Progenitor cell of endocrine pancreas (in vitro differentiated cells): ENCODE measurements around the gene TMEM207. TPM values are rescaled to one million over a fixed set of nuclear protein-coding genes. Genes with fewer than 3 reads are reported as not detected.
A peak's percentile ranks its signal among the peaks of the same experiment; 100 is the strongest.

ENCODE experiments used
- DNase-seq: peaks from one replicate; pipeline ENCODE4 v3.0.0; 2021; ENCODE audit warnings: low spot score; ENCODE audit not compliant: unreplicated experiment
- H3K27ac Mint-ChIP-seq: 2 replicates; pipeline ENCODE4 v1.8.0; 2021; ENCODE audit warnings: mild to moderate bottlenecking, moderate library complexity, mixed read lengths
- H3K27me3 Mint-ChIP-seq: 2 replicates; pipeline ENCODE4 v1.8.0; 2021; ENCODE audit warnings: mixed read lengths
- H3K36me3 Mint-ChIP-seq: 2 replicates; pipeline ENCODE4 v1.8.0; 2022; ENCODE audit warnings: mixed read lengths; ENCODE audit not compliant: insufficient read depth
- H3K4me1 Mint-ChIP-seq: 2 replicates; pipeline ENCODE4 v1.8.0; 2021; ENCODE audit warnings: low read depth, mixed read lengths
- H3K4me3 Mint-ChIP-seq: 2 replicates; pipeline ENCODE4 v1.8.0; 2021; ENCODE audit warnings: low read depth, mild to moderate bottlenecking, moderate library complexity, mixed read lengths
- H3K9me3 Mint-ChIP-seq: 2 replicates; pipeline ENCODE4 v1.8.0; 2021; ENCODE audit warnings: low read depth, mixed read lengths
- total RNA-seq: library from RNA; stranded (reverse); gene quantifications from 2 replicates; pipeline ENCODE4 v1.2.1, GENCODE V29; 2021
- TF ChIP-seq, protein P1 (sequence below): fragments of 200-600 bp; sonication (generic); IDR thresholded peaks from one replicate; pipeline ENCODE4 v1.5.0; 2021; ENCODE audit warnings: antibody characterized with exemption, mild to moderate bottlenecking; ENCODE audit not compliant: unreplicated experiment

TMEM207 gene
- total RNA-seq, 1 donor from 2014 or later: not detected

DNA sequence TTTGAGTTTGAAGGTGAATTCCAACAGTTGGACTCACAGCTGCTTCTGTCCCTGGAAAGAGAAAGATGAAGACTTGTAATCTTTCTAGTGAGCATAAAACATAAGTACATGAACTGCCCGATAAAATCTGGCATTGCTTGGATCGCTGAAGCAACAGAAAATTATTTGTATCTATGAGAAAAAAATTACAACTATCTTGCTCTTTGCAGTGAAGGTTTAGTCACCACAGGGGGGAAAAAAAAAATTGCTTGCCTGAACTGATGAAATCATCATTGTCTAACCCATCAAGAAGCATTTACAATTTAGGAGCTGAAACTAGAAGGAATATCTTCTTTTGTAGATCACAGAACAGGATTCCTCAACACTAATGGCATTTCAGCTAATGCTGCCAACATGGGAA lies 20.0 kb downstream of the TMEM207 start:
- TF ChIP-seq, protein P1, sequence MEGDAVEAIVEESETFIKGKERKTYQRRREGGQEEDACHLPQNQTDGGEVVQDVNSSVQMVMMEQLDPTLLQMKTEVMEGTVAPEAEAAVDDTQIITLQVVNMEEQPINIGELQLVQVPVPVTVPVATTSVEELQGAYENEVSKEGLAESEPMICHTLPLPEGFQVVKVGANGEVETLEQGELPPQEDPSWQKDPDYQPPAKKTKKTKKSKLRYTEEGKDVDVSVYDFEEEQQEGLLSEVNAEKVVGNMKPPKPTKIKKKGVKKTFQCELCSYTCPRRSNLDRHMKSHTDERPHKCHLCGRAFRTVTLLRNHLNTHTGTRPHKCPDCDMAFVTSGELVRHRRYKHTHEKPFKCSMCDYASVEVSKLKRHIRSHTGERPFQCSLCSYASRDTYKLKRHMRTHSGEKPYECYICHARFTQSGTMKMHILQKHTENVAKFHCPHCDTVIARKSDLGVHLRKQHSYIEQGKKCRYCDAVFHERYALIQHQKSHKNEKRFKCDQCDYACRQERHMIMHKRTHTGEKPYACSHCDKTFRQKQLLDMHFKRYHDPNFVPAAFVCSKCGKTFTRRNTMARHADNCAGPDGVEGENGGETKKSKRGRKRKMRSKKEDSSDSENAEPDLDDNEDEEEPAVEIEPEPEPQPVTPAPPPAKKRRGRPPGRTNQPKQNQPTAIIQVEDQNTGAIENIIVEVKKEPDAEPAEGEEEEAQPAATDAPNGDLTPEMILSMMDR: no peak
- H3K4me1 Mint-ChIP-seq: peaks cover 4% of the 10 kb centered on the region

DNA sequence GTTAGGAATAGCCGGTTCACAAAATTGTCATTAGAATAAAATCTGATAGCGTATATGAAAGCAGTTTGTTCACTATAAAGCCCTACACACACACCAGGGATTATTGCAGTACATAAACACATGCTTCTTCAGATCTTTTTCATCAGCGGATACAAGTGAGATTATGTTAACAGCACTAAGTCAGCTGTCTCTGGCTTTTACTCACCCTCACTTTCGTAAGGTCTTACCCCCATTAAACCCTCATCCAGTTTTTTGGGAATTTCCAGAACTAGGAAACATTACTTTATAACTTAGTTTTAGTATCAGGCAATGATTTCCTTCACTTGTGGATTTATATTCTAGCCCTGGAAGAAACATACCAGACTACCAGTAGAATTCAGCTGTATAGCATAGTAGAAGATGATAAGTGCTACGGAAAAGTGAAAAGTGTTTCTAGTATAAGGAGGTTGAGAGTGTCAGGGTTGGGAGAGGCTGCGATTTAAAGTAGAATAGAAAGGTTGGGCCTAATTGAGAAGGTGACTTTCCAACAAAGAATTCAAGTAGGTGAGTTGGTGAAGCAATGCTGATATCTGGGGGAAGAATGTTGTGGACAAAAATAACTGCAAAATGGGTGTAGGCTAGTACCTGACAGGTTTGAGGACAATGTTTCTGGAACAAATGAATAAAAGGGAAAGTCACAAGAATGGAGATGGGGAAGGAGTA lies 22.7 kb downstream of the TMEM207 start:
- Mint-ChIP-seq H3K4me1 (peaks cover 2% of the 10 kb centered on the region), H3K4me3 (no peak overlapping the region), H3K9me3 (no peaks in the 10 kb centered on the region), H3K36me3 (no peaks in the 10 kb centered on the region), H3K27me3 (no peaks in the 10 kb centered on the region), H3K27ac (no peak overlapping the region)
- TF ChIP-seq, protein P1: no peak
- DNase-seq: no peak

More for the DNA sequence above, 20.0 kb downstream of the TMEM207 start:
- Mint-ChIP-seq H3K36me3 (no peaks in the 10 kb centered on the region), H3K27ac (no peak overlapping the region), H3K27me3 (no peaks in the 10 kb centered on the region), H3K4me3 (no peak overlapping the region), H3K9me3 (peaks cover 5% of the 10 kb centered on the region)
- no peak for DNase-seq

DNA sequence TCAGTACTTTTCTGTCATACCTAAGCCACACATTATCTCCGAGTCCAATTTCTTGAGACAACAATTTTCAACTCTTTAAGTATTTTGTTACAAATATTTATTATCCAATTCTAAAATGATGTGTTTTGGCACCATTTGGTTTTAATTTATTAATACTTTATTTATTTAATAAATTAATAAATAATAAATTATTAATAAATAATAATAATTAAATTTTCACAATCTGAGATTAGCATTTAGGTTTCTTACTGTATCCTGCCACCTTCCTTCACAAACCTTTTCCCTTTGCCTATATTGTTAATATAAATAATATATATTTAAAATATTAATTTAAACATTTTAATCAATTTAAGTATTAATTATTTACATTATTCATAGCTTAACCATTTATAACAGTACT lies 23.9 kb downstream of the TMEM207 start:
- Mint-ChIP-seq H3K9me3 (no peaks in the 10 kb centered on the region), H3K4me3 (no peak overlapping the region)

DNA sequence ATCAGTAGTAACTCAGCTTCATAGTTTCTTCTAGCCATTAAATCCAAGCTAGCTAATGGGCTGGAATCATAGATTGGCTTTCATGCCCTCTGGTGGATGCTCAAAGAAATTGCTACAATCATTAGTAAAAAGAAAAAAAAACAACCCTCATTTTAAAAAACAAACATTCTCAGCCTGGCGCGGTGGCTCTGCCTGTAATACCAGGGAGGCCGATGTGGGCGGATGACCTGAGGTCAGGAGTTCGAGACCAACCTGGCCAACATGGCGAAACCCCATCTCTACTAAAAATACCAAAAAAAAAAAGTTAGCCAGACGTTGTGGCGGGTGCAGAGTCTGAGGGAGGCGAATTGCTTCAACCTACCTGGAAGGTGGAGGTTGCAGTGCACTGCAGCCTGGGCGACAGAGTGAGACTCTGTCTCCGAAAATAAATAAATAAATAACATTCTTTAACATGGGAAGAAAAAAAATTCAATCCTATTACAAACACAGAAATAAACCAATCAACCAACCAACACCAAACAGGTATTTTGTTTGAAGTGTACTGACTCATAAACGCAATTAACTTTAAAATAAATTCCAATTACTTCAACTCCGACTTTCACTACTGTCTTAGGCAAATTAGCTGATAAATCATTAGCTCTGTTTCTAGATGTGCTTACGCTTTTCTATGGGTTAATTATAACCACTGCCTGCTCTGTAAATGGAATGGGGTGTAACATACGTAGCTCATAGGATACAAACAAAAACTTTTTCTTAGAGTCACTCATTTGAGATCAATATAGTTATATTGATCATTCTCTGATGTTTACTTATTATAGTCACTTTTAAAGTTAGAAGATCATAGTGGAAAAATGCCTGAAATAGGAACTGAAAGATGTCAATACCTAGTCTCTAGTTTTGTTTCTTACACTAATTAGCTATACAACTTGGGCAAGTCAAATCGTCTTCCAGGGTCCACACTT lies 24.9 kb downstream of the TMEM207 start:
- no peaks in the 10 kb centered on the region for H3K4me1 Mint-ChIP-seq
- peak; percentile 15 for DNase-seq
- H3K27ac Mint-ChIP-seq: peak overlapping the region; percentile 92
- H3K9me3 Mint-ChIP-seq: no peaks in the 10 kb centered on the region
- no peaks in the 10 kb centered on the region for H3K27me3 Mint-ChIP-seq
- TF ChIP-seq, protein P1: peak; percentile 70
- H3K4me3 Mint-ChIP-seq: no peak overlapping the region
- no peaks in the 10 kb centered on the region for H3K36me3 Mint-ChIP-seq

More for the DNA sequence above, 23.9 kb downstream of the TMEM207 start:
- H3K4me1 Mint-ChIP-seq: no peaks in the 10 kb centered on the region
- DNase-seq: no peak
- TF ChIP-seq, protein P1: no peak
- no peaks in the 10 kb centered on the region for H3K36me3 Mint-ChIP-seq
- no peak overlapping the region for H3K27ac Mint-ChIP-seq
- no peaks in the 10 kb centered on the region for H3K27me3 Mint-ChIP-seq

DNA sequence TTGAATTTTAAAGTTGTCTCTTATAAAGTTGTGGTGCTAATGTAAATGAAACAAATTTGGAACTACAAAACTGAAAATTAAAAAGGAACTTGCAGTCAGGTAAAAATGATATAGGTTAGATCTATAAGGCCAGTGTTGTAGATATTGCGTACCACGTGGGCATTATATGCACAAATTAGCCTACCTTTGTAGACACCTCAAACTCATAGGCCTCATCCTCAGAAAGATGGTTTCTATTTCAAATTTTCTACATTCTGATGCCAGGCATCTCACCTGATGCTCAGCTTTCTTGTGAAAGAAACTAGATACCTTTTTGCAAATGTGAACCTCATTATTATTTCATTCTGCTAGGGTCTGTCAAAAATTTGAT lies 25.6 kb downstream of the TMEM207 start:
- H3K27ac Mint-ChIP-seq: no peak overlapping the region
- H3K4me1 Mint-ChIP-seq: no peaks in the 10 kb centered on the region
- H3K36me3 Mint-ChIP-seq: no peaks in the 10 kb centered on the region
- DNase-seq: no peak
- H3K27me3 Mint-ChIP-seq: no peaks in the 10 kb centered on the region
- no peaks in the 10 kb centered on the region for H3K9me3 Mint-ChIP-seq
- no peak overlapping the region for H3K4me3 Mint-ChIP-seq
- TF ChIP-seq, protein P1: no peak
